ENCODE results near the gene FRMPD3. TPM values are rescaled to one million over a fixed set of nuclear protein-coding genes. Genes with fewer than 3 reads are reported as not detected.
A peak's percentile ranks its signal among the peaks of the same experiment; 100 is the strongest.

Gene FRMPD3
- total and polyA plus RNA-seq, 2 donors from 2014 or later: 0.25 TPM; not detected in 1

DNA sequence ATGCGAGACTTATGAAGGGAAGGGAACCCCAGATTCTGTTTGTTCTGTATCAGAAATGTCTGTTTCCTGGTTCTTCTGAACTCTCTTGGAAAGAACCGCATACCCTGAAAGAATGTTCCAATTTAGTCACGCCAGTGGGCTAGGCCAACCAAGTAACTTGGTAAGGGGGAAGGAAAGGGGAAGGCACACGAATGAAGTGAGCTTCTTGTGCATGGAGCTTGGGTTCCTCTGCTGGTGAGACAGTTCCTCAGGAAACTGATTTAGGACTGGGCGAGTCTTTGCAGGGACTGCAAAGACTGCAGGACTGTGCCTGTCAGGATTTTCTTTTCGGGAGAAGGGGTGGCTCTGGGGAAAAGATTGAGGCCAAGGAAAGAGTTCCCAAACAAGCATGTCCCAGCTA, 35.6 kb downstream of the FRMPD3 start:
- Histone ChIP-seq H3K36me3 (ENCODE audit: control insufficient read depth in 2 of 3, insufficient read depth in 3 of 3, low read length in 3 of 3) (no peaks in the 10 kb centered on the region), H3K9ac (ENCODE audit: low read length in 3 of 3) (no peak overlapping the region), H3K9me3 (ENCODE audit: control insufficient read depth in 2 of 3, insufficient read depth in 1 of 3, low read length in 3 of 3) (no peaks in the 10 kb centered on the region), H3K27me3 (ENCODE audit: control insufficient read depth, insufficient read depth, low read length) (peaks cover 3% of the 10 kb centered on the region), H3K27ac (ENCODE audit: low read depth in 2 of 2, low read length in 2 of 2) (no peak overlapping the region), H3K4me3 (ENCODE audit: low read length in 3 of 3) (no peak overlapping the region), H3K4me1 (ENCODE audit: control insufficient read depth in 2 of 3, insufficient read depth in 2 of 3, low read depth in 1 of 3, low read length in 3 of 3) (no peaks in the 10 kb centered on the region)
- intact Hi-C loops (cut with DNase I): no loop called here
- FAIRE-seq: no peak
- DNase-seq: peak in 1 of 5 donors; percentile 27
- TF ChIP-seq CTCF (IDR thresholded peaks at IDR 0.05; ENCODE audit: borderline replicate concordance, extremely low read depth, insufficient read depth): no peak

DNA sequence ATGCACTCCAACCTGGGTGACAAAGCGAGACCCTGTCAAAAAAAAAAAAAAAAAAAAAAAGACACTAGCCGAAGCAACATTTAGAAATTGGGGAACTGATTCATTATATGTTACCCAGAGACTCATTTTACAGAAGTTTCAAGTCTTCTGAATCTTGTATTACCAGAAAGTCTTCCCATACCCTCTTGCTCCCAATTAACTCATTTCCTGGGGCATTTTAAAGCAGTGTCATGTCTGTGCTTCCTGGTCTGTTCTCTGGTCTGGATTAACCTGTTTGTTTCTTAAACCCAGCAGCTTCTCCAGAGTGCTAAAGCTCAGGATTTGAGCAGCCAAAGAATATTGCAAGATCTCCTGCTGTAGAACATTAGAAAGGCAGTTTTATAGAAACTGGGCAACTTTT, 43.7 kb downstream of the FRMPD3 start:
- no peak overlapping the region for H3K27ac ChIP-seq (ENCODE audit: low read depth in 2 of 2, low read length in 2 of 2)
- H3K9me3 ChIP-seq (ENCODE audit: control insufficient read depth in 2 of 3, insufficient read depth in 1 of 3, low read length in 3 of 3): no peaks in the 10 kb centered on the region
- H3K27me3 ChIP-seq (ENCODE audit: control insufficient read depth, insufficient read depth, low read length): no peaks in the 10 kb centered on the region
- no peaks in the 10 kb centered on the region for H3K36me3 ChIP-seq (ENCODE audit: control insufficient read depth in 2 of 3, insufficient read depth in 3 of 3, low read length in 3 of 3)
- no peaks in the 10 kb centered on the region for H3K4me1 ChIP-seq (ENCODE audit: control insufficient read depth in 2 of 3, insufficient read depth in 2 of 3, low read depth in 1 of 3, low read length in 3 of 3)
- no peak for TF ChIP-seq CTCF (IDR thresholded peaks at IDR 0.05; ENCODE audit: borderline replicate concordance, extremely low read depth, insufficient read depth)
- no peak overlapping the region for H3K4me3 ChIP-seq (ENCODE audit: low read length in 3 of 3)
- no peak for DNase-seq
- no peak for FAIRE-seq
- intact Hi-C loops (cut with DNase I): no loop called here
- no peak overlapping the region for H3K9ac ChIP-seq (ENCODE audit: low read length in 3 of 3)

GRCh38 chrX:107496786-107497185, 47.3 kb downstream of the FRMPD3 start:
- no peaks in the 10 kb centered on the region for H3K27me3 ChIP-seq (ENCODE audit: control insufficient read depth, insufficient read depth, low read length)
- no peak for TF ChIP-seq CTCF (IDR thresholded peaks at IDR 0.05; ENCODE audit: borderline replicate concordance, extremely low read depth, insufficient read depth)
- H3K36me3 ChIP-seq (ENCODE audit: control insufficient read depth in 2 of 3, insufficient read depth in 3 of 3, low read length in 3 of 3): no peaks in the 10 kb centered on the region

More at GRCh38 chrX:107496786-107497185, 47.3 kb downstream of the FRMPD3 start:
- no peaks in the 10 kb centered on the region for H3K4me1 ChIP-seq (ENCODE audit: control insufficient read depth in 2 of 3, insufficient read depth in 2 of 3, low read depth in 1 of 3, low read length in 3 of 3)
- no peaks in the 10 kb centered on the region for H3K9me3 ChIP-seq (ENCODE audit: control insufficient read depth in 2 of 3, insufficient read depth in 1 of 3, low read length in 3 of 3)
- no peak overlapping the region for H3K4me3 ChIP-seq (ENCODE audit: low read length in 3 of 3)
- FAIRE-seq (no peak), DNase-seq (no peak)
- intact Hi-C loops (cut with DNase I): no loop called here
- H3K9ac ChIP-seq (ENCODE audit: low read length in 3 of 3): no peak overlapping the region
- H3K27ac ChIP-seq (ENCODE audit: low read depth in 2 of 2, low read length in 2 of 2): no peak overlapping the region

Other genes with a start within 250 kb of the FRMPD3 start
- gene NUP62CL, start 243.2 kb upstream of the FRMPD3 start, total RNA-seq: 9.2 TPM
- gene NUP62CL, start 243.2 kb upstream of the FRMPD3 start, polyA plus RNA-seq (ENCODE audit: insufficient read depth, low read depth, low replicate concordance): 9.8 TPM
- gene DNAAF6, start 243.0 kb upstream of the FRMPD3 start, total RNA-seq: not detected
- not detected for gene DNAAF6, start 243.0 kb upstream of the FRMPD3 start, polyA plus RNA-seq (ENCODE audit: insufficient read depth, low read depth, low replicate concordance)
- 32.8 TPM for gene PRPS1, start 178.9 kb downstream of the FRMPD3 start, total RNA-seq
- 29.3 TPM for gene PRPS1, start 178.9 kb downstream of the FRMPD3 start, polyA plus RNA-seq (ENCODE audit: insufficient read depth, low read depth, low replicate concordance)